ENCODE results near the gene MRGPRX2.

GRCh38 chr11:19075636-19076035 lies 15.1 kb upstream of the MRGPRX2 start:
- no peak for TF ChIP-seq CTCF (IDR thresholded peaks at IDR 0.05; ENCODE audit: low read length)
- TF ChIP-seq EZH2phosphoT487 (IDR thresholded peaks at IDR 0.05; ENCODE audit: low read length) = no peak
